BJ (cell line): ENCODE data around the gene BRD4. TPM values are rescaled to one million over a fixed set of nuclear protein-coding genes. Genes with fewer than 3 reads are reported as not detected.

ENCODE experiments used
- CTCF ChIA-PET: fragments of 350-600 bp; formaldehyde crosslinking; extraction: SDS; loops from one replicate; lab custom pipeline; 2021; ENCODE audit warnings: antibody characterized with exemption, inconsistent platforms; lab: Yijun Ruan, JAX
- POLR2A ChIA-PET: fragments of 300-600 bp; sonication (Branson Sonifier 250); formaldehyde crosslinking; extraction: SDS; loops from one replicate; lab custom pipeline; 2021; ENCODE audit warnings: antibody characterized with exemption; lab: Charles Lee
- DNase-seq: peaks from one replicate; pipeline ENCODE4 v3.0.0-alpha.2; 2011; ENCODE audit warnings: low read depth
- H3K27me3 ChIP-seq: 2 replicates; pipeline ENCODE4 v1.6.0; 2011; ENCODE audit warnings: low read length; ENCODE audit not compliant: control insufficient read depth, insufficient read depth
- H3K36me3 ChIP-seq: 2 replicates; pipeline ENCODE4 v1.5.1; 2011; ENCODE audit warnings: low read length; ENCODE audit not compliant: control insufficient read depth, insufficient read depth
- H3K4me3 ChIP-seq: 2 replicates; pipeline ENCODE4 v1.5.1; 2011; ENCODE audit warnings: low read depth, mild to moderate bottlenecking, control low read depth, low read length
- polyA plus RNA-seq: library from polyadenylated mRNA; depleted of rRNA; stranded (reverse); fragments of >200 nt; gene quantifications from 2 replicates; pipeline ENCODE4 v1.2.3, GENCODE V29; 2011
- TF ChIP-seq, protein P1 (sequence below): IDR thresholded peaks from 2 replicates; pipeline ENCODE4 v1.5.1; 2011; ENCODE audit warnings: low read depth, mild to moderate bottlenecking, control low read depth, inconsistent platforms, low read length, moderate library complexity; ENCODE audit not compliant: insufficient read depth

BRD4 gene
- polyA plus RNA-seq, 1 experiment, result 9.5 TPM

DNA sequence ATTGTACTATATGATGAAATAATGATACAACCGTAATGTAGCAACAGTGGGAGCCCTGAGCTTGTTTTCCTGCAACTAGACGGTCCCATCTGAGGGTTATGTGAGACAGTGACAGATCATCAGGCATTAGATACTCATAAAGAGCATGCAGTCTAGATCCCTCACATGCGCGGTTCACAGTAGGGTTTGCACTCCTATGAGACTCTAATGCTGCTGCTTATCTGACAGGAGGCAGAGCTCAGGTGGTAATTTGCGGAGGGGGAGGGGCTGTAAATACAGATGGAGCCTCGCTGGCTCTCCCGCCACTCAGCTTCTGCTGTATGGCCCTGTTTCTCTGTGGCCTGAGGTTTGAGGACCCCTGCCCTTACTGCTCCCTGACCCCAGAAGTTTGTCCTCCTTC, 113.8 kb downstream of the BRD4 start:
- H3K27me3 ChIP-seq, result no peaks in the 10 kb centered on the region
- no peak overlapping the region for H3K4me3 ChIP-seq
- DNase-seq, result no peak
- H3K36me3 ChIP-seq, result no peaks in the 10 kb centered on the region
- POLR2A ChIA-PET, result no interaction called here
- TF ChIP-seq, protein P1, sequence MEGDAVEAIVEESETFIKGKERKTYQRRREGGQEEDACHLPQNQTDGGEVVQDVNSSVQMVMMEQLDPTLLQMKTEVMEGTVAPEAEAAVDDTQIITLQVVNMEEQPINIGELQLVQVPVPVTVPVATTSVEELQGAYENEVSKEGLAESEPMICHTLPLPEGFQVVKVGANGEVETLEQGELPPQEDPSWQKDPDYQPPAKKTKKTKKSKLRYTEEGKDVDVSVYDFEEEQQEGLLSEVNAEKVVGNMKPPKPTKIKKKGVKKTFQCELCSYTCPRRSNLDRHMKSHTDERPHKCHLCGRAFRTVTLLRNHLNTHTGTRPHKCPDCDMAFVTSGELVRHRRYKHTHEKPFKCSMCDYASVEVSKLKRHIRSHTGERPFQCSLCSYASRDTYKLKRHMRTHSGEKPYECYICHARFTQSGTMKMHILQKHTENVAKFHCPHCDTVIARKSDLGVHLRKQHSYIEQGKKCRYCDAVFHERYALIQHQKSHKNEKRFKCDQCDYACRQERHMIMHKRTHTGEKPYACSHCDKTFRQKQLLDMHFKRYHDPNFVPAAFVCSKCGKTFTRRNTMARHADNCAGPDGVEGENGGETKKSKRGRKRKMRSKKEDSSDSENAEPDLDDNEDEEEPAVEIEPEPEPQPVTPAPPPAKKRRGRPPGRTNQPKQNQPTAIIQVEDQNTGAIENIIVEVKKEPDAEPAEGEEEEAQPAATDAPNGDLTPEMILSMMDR, result no peak
- CTCF ChIA-PET, result no interaction called here

DNA sequence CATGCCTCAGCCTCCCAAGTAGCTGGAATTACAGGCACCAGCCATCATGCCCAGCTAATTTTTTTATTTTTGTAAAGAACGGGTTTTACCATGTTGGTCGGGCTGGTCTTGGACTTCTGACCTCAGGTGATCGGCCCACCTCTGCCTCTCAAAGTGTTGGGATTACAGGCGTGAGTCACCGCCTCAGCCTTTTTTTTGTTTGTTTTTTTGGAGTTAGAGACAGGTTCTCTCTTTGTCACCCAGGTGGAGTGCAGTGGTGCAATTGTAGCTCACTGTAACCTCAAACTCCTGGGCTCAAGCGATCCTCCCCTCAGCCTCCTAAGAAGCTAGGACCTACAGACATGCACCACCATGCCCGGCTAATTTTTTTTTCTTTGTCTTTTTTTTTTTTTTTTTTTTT, 116.0 kb downstream of the BRD4 start:
- ChIA-PET POLR2A (no interaction called here), CTCF (no interaction called here)
- Histone ChIP-seq H3K4me3 (no peak overlapping the region), H3K36me3 (no peaks in the 10 kb centered on the region), H3K27me3 (no peaks in the 10 kb centered on the region)
- no peak for DNase-seq
- TF ChIP-seq, protein P1, result no peak

DNA sequence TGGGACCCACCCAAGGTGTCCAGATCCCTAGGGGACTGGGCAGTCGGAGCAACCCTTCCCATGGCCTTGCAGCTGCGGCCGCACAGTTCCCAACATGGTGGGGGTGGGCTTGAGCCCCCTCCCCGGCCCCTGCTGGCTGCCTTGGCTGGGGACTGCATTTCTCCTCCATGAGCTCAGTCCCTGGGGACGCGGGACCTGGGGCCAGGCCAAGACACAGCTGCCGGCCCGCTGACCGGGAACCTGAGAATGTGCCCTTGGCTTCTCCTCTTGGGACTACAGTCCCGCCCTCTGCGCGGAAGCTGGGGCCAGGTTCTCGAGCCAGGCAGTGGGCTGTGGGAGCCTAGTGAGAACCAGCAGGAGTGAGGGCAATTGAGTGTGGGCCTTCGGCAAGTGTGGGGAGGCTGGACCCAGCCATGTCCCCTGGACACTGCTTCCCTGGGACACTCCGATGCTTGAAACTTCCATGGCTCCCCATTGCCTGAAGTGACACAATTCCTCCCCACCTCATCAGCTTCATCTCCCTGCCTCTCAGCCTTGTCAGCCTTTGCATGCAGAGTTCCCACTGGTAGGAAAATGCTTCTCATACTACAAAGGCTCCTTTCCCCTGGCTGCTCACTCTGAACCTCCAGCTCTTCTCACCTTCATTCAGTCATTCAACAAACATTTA, 118.5 kb downstream of the BRD4 start:
- TF ChIP-seq, protein P1, result no peak
- no peak for DNase-seq
- ChIA-PET CTCF (no interaction called here), POLR2A (no interaction called here)
- Histone ChIP-seq H3K36me3 (no peaks in the 10 kb centered on the region), H3K27me3 (no peaks in the 10 kb centered on the region), H3K4me3 (no peak overlapping the region)

DNA sequence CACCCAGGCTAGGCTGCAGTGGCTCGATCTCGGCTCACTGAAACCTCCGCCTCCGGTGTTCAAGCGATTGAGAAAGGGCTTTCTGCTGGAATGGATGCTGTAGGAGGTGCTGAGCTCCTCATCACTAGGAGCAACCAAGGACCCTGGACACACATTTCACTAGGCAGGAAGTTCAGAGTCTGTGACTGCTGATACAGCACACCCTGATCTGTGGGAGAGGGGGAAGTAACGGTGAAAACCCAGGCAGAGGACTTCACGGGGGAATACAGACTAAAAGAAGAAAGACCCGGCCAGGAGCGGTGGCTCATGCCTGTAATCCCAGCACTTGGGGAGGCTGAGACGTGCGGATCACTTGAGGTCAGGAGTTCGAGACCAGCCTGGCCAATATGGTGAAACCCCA, 119.6 kb downstream of the BRD4 start:
- ChIA-PET CTCF (no interaction called here), POLR2A (no interaction called here)
- TF ChIP-seq, protein P1, result no peak

DNA sequence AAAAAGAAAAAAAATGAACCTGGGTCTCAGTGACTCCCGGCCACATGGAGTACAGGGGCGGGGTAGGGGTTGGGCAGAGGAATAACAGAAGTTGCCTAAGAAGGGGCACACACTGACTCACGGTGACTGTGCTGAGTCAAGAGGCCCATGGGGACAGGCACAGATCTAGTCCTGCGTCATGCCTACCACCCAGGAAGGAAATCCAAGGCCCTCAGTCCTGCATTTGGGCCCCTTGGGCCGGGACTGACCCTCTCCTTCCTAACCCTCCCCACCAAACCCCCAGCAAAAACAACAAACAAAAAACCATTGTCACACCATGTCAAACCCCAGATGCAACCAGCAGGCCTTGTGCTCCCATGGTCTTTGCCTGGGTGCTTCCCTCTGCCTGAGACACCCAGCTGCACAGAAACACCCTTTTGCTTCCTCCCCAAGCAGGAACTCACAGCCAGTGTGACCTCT, 122.0 kb downstream of the BRD4 start:
- ChIA-PET CTCF (no interaction called here), POLR2A (no interaction called here)
- no peaks in the 10 kb centered on the region for H3K36me3 ChIP-seq
- H3K27me3 ChIP-seq, result no peaks in the 10 kb centered on the region
- TF ChIP-seq, protein P1, result no peak
- no peak overlapping the region for H3K4me3 ChIP-seq
- no peak for DNase-seq

More for the DNA sequence above, 119.6 kb downstream of the BRD4 start:
- DNase-seq, result no peak
- Histone ChIP-seq H3K36me3 (no peaks in the 10 kb centered on the region), H3K4me3 (no peak overlapping the region), H3K27me3 (no peaks in the 10 kb centered on the region)
